Psoas muscle (tissue), 8 donors: ENCODE data around the gene ACP4. TPM values are rescaled to one million over a fixed set of nuclear protein-coding genes. Genes with fewer than 3 reads are reported as not detected.

ENCODE experiments used
- ATAC-seq, 4 donors: fragments of 200-7000 bp; cut with Tn5 transposase; one replicate each; pipeline ENCODE4 v1.9.1; 2020; ENCODE audit warnings: moderate library complexity in 3 of 4, mild to moderate bottlenecking in 2 of 4
- DNase-seq, 2 donors: peaks; one replicate each; pipeline ENCODE4 v3.0.0-alpha.2; 2020
- H3K27ac ChIP-seq: fragments of 200-600 bp; one replicate; pipeline ENCODE4 v1.8.0; 2022
- H3K27me3 ChIP-seq, 3 donors: fragments of 200-600 bp in 1 of 3; one replicate each; pipeline versions ENCODE4 v1.6.1 to v1.8.0; 2013 to 2022; ENCODE audit warnings: low read length in 2 of 3, mild to moderate bottlenecking in 2 of 3, moderate library complexity in 1 of 3; ENCODE audit not compliant: insufficient read depth in 3 of 3
- H3K36me3 ChIP-seq, 2 donors: fragments of 200-600 bp in 1 of 2; one replicate each; pipeline versions ENCODE4 v1.6.1 to v1.8.0; 2013 to 2022; ENCODE audit warnings: low read depth in 1 of 2, mild to moderate bottlenecking in 1 of 2, moderate library complexity in 1 of 2; ENCODE audit not compliant: insufficient read depth in 1 of 2
- H3K4me1 ChIP-seq: fragments of 200-600 bp; one replicate; pipeline ENCODE4 v1.8.0; 2022
- H3K4me3 ChIP-seq: fragments of 200-600 bp; one replicate; pipeline ENCODE4 v1.8.0; 2022; ENCODE audit warnings: mild to moderate bottlenecking
- H3K9me3 ChIP-seq: fragments of 200-600 bp; one replicate; pipeline ENCODE4 v1.8.0; 2022
- WGBS, 3 donors: extraction: QIAGEN DNeasy Blood & Tissue Kit; methylation state at CpG; one replicate each; pipeline versions ENCODE4 v1.1.6 to v1.1.7; 2013; 5-methylcytosine and 5-hydroxymethylcytosine counted together
- intact Hi-C, 2 donors: fragments of 100-400 bp; cut with DNase I; formaldehyde crosslinking; loops; one replicate each; pipeline versions ENCODE4 v1.11.0 to v1.14.2; 2022
- polyA plus RNA-seq, 3 donors: library from polyadenylated mRNA; stranded (reverse); fragments of 200-250 nt; gene quantifications; one replicate each; pipeline ENCODE4 v1.2.3, GENCODE V29; 2013
- total RNA-seq, 4 donors: library from RNA; stranded (reverse); fragmentation: NEBNext Ultra II Directional in 2 of 4; extraction: Animal tissue kit (Norgen Biotek cat#: 25700) in 2 of 4; gene quantifications; one replicate each; pipeline versions ENCODE4 v1.2.1 to v1.2.4, GENCODE V29; 2021 to 2023
- TF ChIP-seq, protein P1 (sequence below): fragments of 200-600 bp; IDR thresholded peaks from one replicate; pipeline ENCODE4 v1.8.0; 2022; ENCODE audit warnings: antibody characterized with exemption
- donor health status: healthy with polysubstance abuse.
- donor health status: DM: no; HTN: no; CAD: no; lungs with moderate emphysema.
- donor health status: Bipolar disorder and iron deficiency.
- donor health status: healthy.
- donor health status: DM: yes; HTN: yes; CAD: no.
- donor health status: DM: no; HTN: no; CAD: no.
- donor health status: DM: no; HTN: no; CAD: no.
- donor health status: DM: yes; HTN: yes; CAD: no.

The ACP4 gene
- total and polyA plus RNA-seq, 7 donors = not detected

- no peak for DNase-seq
- TF ChIP-seq, protein P1, sequence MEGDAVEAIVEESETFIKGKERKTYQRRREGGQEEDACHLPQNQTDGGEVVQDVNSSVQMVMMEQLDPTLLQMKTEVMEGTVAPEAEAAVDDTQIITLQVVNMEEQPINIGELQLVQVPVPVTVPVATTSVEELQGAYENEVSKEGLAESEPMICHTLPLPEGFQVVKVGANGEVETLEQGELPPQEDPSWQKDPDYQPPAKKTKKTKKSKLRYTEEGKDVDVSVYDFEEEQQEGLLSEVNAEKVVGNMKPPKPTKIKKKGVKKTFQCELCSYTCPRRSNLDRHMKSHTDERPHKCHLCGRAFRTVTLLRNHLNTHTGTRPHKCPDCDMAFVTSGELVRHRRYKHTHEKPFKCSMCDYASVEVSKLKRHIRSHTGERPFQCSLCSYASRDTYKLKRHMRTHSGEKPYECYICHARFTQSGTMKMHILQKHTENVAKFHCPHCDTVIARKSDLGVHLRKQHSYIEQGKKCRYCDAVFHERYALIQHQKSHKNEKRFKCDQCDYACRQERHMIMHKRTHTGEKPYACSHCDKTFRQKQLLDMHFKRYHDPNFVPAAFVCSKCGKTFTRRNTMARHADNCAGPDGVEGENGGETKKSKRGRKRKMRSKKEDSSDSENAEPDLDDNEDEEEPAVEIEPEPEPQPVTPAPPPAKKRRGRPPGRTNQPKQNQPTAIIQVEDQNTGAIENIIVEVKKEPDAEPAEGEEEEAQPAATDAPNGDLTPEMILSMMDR = no peak
- Histone ChIP-seq H3K4me3 (no peak overlapping the region), H3K4me1 (no peaks in the 10 kb centered on the region), H3K27me3 (peaks cover 0 to 2% (median 0%) of the 10 kb centered on the region in 3 donors), H3K36me3 (peaks cover 0 to 14% of the 10 kb centered on the region in 2 donors), H3K9me3 (no peaks in the 10 kb centered on the region), H3K27ac (no peak overlapping the region)
- no peak for ATAC-seq
- WGBS, 3 donors = 84 to 88% (median 86%) methylated on average over 12 to 13 of the region's 13 CpGs
- intact Hi-C loops = no loop called here
Observed at GRCh38 chr19:50792272-50793250, 2.3 kb downstream of the ACP4 start.

- Histone ChIP-seq H3K4me1 (no peaks in the 10 kb centered on the region), H3K9me3 (no peaks in the 10 kb centered on the region), H3K4me3 (no peak overlapping the region), H3K36me3 (peaks cover 3 to 25% of the 10 kb centered on the region in 2 donors), H3K27ac (no peak overlapping the region), H3K27me3 (peaks cover 0 to 2% (median 0%) of the 10 kb centered on the region in 3 donors)
- ATAC-seq = no peak
- DNase-seq = no peak
- intact Hi-C loops = no loop called here
- WGBS, 3 donors = 53 to 66% (median 53%) methylated on average over 11 of the region's 11 CpGs
- TF ChIP-seq, protein P1 = no peak
Observed at GRCh38 chr19:50793558-50794065, 3.4 kb downstream of the ACP4 start.

GRCh38 chr19:50794074-50794875 is 4.1 kb downstream of the ACP4 start:
- ATAC-seq = peak in 3 of 4 donors; percentile 19 to 27 (median 22)
- WGBS, 3 donors = 12 to 21% (median 21%) methylated on average over 14 to 16 of the region's 16 CpGs
- H3K4me3 ChIP-seq = no peak overlapping the region
- intact Hi-C loops = no loop called here
- no peaks in the 10 kb centered on the region for H3K4me1 ChIP-seq
- TF ChIP-seq, protein P1 = no peak
- H3K27ac ChIP-seq = no peak overlapping the region
- no peak for DNase-seq
- peaks cover 3 to 32% of the 10 kb centered on the region in 2 donors for H3K36me3 ChIP-seq
- peaks cover 0 to 2% (median 0%) of the 10 kb centered on the region in 3 donors for H3K27me3 ChIP-seq
- no peaks in the 10 kb centered on the region for H3K9me3 ChIP-seq

DNA sequence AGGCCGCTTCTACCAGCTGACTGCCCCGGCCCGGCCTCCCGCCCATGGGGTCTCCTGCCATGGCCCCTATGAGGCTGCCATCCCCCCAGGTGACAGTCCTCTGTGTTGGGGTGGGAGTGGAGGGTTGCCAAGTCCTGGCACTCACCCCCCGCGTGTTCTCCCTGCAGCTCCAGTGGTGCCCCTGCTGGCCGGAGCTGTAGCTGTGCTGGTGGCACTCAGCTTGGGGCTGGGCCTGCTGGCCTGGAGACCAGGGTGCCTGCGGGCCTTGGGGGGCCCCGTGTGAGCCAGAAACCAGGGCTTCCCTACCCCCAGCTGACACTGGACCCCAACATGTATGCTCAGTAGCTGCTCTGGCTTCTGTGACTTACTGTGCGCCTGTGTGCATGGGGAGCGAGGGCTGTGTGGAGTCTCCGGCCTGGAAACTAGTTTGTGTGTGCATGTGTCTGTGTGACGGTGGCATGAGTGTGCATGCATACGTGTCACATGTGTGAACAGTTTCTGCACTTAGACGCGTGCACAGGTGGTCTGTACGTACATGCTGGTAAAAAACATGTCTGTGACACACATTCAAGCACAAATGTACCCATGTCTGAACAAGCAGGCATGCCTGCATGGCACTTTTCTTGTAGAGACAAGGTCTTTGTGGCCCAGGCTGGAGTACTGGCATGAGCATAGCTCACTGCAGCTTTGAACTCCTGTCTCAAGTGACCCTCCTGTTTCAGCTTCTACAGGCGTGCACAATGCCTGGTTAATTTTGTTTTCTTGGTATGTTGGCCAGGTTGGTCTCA is 4.9 kb downstream of the ACP4 start:
- intact Hi-C loops = no loop called here
- TF ChIP-seq, protein P1 = no peak
- Histone ChIP-seq H3K4me3 (no peak overlapping the region), H3K27me3 (peaks cover 0 to 2% (median 0%) of the 10 kb centered on the region in 3 donors), H3K4me1 (no peaks in the 10 kb centered on the region), H3K9me3 (no peaks in the 10 kb centered on the region), H3K36me3 (peaks cover 3 to 40% of the 10 kb centered on the region in 2 donors), H3K27ac (no peak overlapping the region)
- WGBS, 3 donors = 39 to 45% (median 42%) methylated on average over 18 of the region's 18 CpGs
- ATAC-seq (peak in 3 of 4 donors; percentile 24 to 35 (median 27)), DNase-seq (no peak)
